Measurements from ENCODE around the gene CD8B. TPM values are rescaled to one million over a fixed set of nuclear protein-coding genes. Genes with fewer than 3 reads are reported as not detected.

Gene CD8B
- total and polyA plus RNA-seq, 2 of the 13 experiments (the other 11 are each of a cell fraction or from before 2014, with no cell fraction given) = 0.04 TPM; not detected in 1

DNA sequence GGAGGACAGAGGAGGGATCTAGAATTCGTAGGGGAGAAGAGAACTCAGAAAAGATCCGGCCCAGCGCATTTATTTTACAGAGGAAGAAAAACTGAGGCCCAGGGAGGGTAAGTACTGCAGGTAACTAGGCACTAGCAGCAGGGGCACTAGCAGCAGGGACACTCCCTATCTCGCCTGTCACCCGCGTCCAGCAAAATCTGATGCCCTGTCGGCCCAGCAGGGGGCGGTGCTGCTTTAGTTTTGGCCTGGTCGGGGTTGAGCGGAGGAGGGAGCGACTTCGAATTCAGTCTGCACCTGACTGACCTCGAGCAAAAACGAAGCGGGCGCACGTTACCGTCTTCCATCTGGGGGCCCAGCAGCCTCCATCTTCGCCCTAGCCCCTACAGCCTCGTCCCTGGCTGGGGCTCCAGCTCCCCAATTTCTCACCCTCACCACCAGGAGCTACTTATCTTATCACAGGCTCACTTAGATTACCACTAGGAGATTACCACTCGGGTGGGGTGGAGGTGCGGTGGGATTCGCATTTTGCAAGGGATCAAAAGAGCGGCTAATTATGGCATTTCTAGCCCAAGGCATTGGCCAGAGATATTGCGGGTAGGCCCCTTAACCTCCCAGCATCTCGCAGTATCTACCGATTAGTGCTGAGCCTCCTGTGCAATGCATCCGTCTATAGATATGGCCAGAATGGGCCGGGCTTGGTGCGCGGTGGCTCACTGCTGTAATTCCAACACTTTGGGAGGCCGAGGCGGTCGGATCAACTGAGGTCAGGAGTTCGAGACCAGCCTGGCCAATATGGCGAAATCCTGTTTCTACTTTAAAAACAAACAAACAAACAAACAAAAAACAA is 53.1 kb downstream of the CD8B start (continued):
- TF ChIP-seq, protein P1, sequence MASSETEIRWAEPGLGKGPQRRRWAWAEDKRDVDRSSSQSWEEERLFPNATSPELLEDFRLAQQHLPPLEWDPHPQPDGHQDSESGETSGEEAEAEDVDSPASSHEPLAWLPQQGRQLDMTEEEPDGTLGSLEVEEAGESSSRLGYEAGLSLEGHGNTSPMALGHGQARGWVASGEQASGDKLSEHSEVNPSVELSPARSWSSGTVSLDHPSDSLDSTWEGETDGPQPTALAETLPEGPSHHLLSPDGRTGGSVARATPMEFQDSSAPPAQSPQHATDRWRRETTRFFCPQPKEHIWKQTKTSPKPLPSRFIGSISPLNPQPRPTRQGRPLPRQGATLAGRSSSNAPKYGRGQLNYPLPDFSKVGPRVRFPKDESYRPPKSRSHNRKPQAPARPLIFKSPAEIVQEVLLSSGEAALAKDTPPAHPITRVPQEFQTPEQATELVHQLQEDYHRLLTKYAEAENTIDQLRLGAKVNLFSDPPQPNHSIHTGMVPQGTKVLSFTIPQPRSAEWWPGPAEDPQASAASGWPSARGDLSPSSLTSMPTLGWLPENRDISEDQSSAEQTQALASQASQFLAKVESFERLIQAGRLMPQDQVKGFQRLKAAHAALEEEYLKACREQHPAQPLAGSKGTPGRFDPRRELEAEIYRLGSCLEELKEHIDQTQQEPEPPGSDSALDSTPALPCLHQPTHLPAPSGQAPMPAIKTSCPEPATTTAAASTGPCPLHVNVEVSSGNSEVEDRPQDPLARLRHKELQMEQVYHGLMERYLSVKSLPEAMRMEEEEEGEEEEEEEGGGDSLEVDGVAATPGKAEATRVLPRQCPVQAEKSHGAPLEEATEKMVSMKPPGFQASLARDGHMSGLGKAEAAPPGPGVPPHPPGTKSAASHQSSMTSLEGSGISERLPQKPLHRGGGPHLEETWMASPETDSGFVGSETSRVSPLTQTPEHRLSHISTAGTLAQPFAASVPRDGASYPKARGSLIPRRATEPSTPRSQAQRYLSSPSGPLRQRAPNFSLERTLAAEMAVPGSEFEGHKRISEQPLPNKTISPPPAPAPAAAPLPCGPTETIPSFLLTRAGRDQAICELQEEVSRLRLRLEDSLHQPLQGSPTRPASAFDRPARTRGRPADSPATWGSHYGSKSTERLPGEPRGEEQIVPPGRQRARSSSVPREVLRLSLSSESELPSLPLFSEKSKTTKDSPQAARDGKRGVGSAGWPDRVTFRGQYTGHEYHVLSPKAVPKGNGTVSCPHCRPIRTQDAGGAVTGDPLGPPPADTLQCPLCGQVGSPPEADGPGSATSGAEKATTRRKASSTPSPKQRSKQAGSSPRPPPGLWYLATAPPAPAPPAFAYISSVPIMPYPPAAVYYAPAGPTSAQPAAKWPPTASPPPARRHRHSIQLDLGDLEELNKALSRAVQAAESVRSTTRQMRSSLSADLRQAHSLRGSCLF (CRISPR knock-in tag; IDR thresholded peaks at IDR 0.05; ENCODE audit: borderline replicate concordance) = no peak
- no peak for TF ChIP-seq ZFP1 (CRISPR knock-in tag; IDR thresholded peaks at IDR 0.05)
- TF ChIP-seq, protein P2, sequence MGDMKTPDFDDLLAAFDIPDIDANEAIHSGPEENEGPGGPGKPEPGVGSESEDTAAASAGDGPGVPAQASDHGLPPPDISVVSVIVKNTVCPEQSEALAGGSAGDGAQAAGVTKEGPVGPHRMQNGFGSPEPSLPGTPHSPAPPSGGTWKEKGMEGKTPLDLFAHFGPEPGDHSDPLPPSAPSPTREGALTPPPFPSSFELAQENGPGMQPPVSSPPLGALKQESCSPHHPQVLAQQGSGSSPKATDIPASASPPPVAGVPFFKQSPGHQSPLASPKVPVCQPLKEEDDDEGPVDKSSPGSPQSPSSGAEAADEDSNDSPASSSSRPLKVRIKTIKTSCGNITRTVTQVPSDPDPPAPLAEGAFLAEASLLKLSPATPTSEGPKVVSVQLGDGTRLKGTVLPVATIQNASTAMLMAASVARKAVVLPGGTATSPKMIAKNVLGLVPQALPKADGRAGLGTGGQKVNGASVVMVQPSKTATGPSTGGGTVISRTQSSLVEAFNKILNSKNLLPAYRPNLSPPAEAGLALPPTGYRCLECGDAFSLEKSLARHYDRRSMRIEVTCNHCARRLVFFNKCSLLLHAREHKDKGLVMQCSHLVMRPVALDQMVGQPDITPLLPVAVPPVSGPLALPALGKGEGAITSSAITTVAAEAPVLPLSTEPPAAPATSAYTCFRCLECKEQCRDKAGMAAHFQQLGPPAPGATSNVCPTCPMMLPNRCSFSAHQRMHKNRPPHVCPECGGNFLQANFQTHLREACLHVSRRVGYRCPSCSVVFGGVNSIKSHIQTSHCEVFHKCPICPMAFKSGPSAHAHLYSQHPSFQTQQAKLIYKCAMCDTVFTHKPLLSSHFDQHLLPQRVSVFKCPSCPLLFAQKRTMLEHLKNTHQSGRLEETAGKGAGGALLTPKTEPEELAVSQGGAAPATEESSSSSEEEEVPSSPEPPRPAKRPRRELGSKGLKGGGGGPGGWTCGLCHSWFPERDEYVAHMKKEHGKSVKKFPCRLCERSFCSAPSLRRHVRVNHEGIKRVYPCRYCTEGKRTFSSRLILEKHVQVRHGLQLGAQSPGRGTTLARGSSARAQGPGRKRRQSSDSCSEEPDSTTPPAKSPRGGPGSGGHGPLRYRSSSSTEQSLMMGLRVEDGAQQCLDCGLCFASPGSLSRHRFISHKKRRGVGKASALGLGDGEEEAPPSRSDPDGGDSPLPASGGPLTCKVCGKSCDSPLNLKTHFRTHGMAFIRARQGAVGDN (CRISPR knock-in tag; IDR thresholded peaks at IDR 0.05) = peak; percentile 82
- TF ChIP-seq, protein P3, sequence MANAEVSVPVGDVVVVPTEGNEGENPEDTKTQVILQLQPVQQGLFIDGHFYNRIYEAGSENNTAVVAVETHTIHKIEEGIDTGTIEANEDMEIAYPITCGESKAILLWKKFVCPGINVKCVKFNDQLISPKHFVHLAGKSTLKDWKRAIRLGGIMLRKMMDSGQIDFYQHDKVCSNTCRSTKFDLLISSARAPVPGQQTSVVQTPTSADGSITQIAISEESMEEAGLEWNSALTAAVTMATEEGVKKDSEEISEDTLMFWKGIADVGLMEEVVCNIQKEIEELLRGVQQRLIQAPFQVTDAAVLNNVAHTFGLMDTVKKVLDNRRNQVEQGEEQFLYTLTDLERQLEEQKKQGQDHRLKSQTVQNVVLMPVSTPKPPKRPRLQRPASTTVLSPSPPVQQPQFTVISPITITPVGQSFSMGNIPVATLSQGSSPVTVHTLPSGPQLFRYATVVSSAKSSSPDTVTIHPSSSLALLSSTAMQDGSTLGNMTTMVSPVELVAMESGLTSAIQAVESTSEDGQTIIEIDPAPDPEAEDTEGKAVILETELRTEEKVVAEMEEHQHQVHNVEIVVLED (CRISPR knock-in tag; IDR thresholded peaks at IDR 0.05; ENCODE audit: borderline replicate concordance) = no peak
- peak; percentile 23; the same call in 1 of the 2 replicates for TF ChIP-seq ZNF430 (CRISPR knock-in tag; IDR thresholded peaks at IDR 0.05)
- no peak for TF ChIP-seq FIP1L1 (IDR thresholded peaks at IDR 0.05; ENCODE audit: borderline replicate concordance, insufficient read depth, low read depth, low read length)
- TF ChIP-seq ZNF557 (CRISPR knock-in tag; IDR thresholded peaks at IDR 0.05) = no peak
- no peak for TF ChIP-seq RBAK (CRISPR knock-in tag; IDR thresholded peaks at IDR 0.05)
- no peak for TF ChIP-seq ZNF367 (CRISPR knock-in tag; IDR thresholded peaks at IDR 0.05; ENCODE audit: borderline replicate concordance)
- no peak for TF ChIP-seq ZNF644 (CRISPR knock-in tag; IDR thresholded peaks at IDR 0.05; ENCODE audit: low read depth)
- no peak for TF ChIP-seq ZNF101 (CRISPR knock-in tag; IDR thresholded peaks at IDR 0.05; ENCODE audit: borderline replicate concordance, low read depth)
- TF ChIP-seq, protein P4, sequence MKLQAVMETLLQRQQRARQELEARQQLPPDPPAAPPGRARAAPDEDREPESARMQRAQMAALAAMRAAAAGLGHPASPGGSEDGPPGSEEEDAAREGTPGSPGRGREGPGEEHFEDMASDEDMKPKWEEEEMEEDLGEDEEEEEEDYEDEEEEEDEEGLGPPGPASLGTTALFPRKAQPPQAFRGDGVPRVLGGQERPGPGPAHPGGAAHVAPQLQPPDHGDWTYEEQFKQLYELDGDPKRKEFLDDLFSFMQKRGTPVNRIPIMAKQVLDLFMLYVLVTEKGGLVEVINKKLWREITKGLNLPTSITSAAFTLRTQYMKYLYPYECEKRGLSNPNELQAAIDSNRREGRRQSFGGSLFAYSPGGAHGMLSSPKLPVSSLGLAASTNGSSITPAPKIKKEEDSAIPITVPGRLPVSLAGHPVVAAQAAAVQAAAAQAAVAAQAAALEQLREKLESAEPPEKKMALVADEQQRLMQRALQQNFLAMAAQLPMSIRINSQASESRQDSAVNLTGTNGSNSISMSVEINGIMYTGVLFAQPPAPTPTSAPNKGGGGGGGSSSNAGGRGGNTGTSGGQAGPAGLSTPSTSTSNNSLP (IDR thresholded peaks at IDR 0.05; ENCODE audit: low read depth, low read length) = peak; percentile 57; the same call in 1 of the 2 replicates
- TF ChIP-seq ZNF138 (CRISPR knock-in tag; IDR thresholded peaks at IDR 0.05; ENCODE audit: low read depth) = no peak
- 0 out of 2 replicates have a peak, but pooled peaks have one; percentile 54 for TF ChIP-seq ZNF3 (CRISPR knock-in tag; IDR thresholded peaks at IDR 0.05)
- TF ChIP-seq SRSF1 (optimal IDR thresholded peaks at IDR 0.05; ENCODE audit: low read depth, low read length) = no peak
- no peak for TF ChIP-seq ZNF615 (CRISPR knock-in tag; IDR thresholded peaks at IDR 0.05; ENCODE audit: borderline replicate concordance)
